Activated CD8-positive, alpha-beta memory T cell treated with anti-CD3 and anti-CD28 coated beads for 24 hours (primary cell): ENCODE results near the gene GALNT2.

Source experiments
- DNase-seq: peaks from one replicate; pipeline ENCODE4 v3.0.0-alpha.2; 2020

Gene GALNT2

DNA sequence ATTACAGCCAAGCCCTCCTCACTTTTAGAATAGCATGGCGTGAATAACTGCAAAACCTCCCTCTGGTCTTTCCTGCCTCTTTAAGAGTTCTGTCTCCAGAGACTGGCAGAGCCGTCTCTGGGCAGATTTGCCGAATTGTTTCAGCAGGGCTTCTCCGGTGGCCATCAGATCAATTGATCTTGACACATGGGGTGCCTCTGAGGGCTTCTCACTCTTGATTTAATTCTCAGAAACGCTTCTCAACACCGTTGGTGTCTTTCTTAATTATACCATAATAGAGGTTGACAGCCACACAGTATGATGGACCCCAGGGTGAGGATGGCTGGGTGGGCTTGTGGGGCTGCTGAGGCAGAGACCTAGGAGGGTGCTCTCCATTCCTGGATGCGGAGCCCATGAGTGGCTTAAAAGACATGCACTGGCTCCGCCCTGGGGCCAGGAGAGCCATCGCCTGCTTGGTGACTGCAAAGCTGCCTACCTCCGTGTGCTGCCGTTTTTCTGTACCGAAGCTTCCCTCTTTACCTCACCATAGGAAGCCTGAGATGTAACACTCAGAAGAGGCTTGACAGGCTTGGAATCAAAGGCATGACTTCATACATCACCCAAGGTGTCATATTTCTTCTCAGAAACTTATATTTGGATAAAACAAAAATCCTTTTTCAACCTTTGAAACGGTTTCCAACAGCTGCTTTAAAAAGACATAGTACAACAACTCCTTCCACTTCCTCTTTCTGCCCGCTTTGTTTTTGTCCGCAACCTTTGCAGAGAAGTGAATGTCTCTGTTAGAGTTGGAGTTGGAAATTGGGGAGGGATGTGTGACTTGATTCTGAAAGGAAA lies 82.9 kb downstream of the GALNT2 start:
- no peak for DNase-seq

DNA sequence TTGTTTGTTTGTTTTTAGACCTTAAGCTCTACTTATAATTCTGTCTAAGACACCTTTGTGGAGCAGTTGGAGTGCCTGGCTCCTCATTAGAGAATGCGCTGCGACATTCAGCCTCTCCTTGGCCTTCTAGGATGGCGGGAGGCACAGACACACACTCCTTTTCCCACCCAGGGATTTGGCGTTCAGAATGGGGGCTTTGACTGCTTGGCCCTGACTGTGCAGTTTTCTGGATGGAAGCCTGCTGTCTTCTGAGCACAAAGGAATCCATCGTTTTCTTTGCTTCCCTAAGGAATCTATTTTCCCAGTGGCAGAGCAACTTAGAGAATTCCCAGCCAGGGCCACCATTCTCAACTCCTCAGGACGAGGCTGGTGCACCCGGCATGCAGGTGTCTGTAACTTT lies 83.6 kb downstream of the GALNT2 start:
- no peak for DNase-seq

DNA sequence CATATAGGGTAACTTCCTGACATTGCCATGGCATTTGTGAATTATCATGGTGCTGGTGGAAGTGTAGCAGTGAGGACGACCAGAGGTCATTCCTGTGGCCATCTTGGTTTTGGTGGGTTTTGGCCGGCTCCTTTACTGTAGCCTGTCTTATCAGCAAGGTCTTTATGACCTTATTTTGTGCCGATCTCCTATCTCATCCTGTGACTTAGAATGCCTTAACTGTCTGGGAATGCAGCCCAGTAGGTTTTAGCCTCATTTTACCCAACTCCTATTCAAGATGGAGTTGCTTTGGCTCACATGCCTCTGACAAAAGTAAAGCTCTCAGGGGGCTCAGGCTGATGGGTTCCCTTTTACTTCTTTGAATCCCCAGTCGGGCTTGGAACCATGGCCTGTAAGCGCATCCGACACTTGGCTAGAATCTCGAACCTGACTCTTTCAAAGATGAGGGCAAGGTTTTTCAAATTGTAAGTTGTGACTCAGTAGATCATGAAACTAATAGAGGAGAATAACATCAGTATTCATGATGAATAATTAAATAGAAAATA lies 85.0 kb downstream of the GALNT2 start:
- no peak for DNase-seq

DNA sequence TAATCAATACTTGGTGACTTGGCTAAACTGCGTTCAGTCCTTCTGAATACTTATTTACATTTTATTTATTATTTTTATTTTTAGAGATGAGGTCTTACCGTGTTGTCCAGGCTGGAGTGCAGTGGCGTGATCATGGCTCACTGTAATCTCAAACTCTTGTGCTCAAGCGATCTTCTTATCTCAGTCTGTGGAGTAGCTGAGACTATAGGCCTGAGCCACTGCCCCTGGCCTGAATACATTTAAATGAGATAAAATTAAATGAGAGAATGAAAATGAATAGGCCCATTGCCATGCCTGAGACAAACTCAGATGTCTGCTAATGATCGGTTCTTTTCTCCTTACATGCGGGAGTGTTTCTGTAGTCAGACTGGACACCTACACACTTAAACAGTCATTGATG lies 86.0 kb downstream of the GALNT2 start:
- no peak for DNase-seq

DNA sequence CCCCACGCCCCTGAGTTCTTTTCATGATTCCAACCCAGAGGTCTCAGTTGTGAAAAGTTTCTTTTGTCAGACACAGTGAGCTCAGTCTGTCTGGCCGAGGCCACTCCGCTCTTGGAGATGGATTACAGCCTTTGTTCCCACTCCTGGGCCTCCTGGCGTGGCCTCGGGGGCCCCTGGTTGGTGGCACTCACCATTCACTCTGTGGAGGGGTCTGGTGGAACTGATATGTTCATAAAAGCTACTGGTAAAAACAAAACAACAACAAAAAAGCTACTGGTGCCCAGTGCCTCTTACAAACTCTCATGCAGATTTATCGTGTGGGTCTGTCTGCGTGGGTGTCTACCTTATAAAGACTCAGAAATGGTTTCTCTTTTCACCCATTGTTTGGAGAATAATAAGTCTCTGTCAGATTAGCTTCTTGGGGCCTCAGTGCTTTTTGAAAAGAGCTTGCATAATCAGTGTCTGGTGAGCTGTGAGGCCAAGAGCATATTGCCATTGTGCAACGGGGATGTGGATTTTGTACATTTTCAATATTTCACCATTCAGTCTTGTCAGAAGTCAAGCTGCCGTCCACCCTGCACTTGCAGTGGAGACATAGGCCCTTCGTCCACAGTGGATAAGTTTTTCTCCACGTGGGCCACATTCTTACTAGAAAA lies 86.7 kb downstream of the GALNT2 start:
- DNase-seq, result no peak

DNA sequence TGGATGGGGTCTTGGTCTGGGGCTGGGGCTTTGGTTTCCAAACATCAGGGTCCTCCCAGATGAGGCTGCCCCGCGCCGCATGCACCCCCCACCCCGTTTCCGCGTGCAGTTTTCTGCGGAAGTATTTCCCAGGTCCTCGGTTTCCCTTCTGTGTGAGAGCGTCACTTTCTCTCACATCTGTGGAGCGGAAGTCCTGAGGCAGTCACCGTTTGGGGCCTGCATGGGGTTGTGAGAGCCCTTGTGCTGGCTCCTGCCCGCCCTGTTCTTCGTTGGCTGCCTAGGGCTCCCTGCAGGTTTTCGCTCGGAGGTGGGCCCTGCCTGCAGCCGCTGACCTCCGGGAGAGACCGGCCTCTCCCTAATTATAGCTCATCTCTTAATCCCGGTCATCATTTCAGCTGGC lies 88.0 kb downstream of the GALNT2 start:
- DNase-seq, result no peak

DNA sequence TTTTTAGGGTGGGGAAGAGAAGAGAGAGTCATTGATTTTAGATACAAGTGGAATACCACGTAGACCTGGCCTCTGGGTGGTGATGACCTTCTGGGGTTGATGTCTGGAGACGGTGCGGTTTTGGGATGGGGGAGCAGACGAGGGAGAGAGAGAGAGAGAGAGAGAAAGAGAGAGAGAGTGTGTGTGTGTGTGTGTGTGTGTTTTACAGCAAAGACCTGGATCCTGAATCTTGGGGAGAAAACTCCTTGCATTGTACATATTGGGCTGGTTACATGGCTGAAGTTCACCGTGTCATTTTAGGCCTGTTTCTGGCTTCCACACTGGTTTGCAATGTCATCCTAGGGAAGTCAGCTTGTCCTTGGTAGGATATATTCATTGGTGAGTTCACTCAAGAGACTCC lies 89.0 kb downstream of the GALNT2 start:
- no peak for DNase-seq

DNA sequence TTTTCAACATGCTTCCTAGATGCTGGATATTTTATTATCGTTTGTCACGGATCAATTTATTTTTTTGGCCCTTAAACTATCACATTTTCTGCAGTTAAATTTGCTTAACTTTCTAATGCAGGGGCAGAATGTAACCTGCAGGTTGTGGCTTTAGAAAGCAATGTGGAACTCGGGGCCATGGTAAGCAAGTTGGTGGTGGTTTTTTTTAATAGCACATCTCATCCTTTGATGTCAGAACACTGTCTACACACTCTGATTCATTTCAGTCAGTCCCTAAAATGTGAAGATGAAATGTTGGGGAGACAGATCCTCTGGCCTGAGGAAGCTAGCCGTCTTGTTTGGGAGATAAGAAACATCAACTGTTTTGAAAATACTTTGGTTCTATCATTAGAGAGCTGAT lies 89.5 kb downstream of the GALNT2 start:
- DNase-seq, result no peak

DNA sequence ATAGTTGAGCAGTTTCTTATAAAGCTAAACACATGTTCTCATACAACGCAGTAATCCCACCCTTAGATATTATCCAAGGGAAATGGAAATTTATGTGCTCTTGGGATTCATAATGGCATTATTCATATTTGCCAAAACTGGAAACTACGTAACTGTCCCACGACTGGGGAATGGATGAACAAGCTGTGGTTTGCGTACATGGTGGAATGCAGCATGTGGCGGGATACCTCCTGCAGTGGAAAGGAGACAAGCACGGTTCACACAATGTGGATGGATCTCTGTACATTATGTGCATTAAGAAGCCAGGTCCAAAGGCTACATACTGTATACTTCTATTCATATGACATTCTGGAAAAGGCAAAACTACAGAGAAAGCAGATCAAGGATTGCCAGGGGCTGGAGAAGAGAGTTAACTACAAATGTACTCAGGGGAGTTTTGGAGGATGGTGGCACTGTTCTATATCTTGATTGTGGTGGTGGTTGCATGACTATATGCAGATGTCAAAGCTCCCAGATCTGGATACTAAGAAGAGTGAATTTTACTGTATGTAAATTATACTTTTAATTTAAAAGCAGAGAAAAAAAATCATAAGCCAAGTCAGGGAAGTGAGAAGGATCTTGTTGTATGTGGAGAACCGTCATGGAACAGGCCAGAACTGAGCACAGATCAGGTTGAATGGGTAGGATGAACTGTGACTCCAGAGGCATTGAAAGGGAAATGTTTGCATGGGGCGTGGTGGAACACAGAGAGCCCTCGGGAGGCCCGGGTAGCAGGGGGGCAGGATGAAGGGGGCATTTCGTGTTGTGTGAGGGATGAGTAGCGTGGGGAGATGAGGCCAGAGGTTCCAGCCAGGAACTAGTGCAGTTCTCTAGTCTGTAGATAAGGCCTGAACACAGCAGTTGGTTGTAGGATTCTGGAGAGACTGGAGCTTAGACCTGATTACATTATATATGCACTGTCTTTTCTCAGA lies 90.7 kb downstream of the GALNT2 start:
- no peak for DNase-seq

DNA sequence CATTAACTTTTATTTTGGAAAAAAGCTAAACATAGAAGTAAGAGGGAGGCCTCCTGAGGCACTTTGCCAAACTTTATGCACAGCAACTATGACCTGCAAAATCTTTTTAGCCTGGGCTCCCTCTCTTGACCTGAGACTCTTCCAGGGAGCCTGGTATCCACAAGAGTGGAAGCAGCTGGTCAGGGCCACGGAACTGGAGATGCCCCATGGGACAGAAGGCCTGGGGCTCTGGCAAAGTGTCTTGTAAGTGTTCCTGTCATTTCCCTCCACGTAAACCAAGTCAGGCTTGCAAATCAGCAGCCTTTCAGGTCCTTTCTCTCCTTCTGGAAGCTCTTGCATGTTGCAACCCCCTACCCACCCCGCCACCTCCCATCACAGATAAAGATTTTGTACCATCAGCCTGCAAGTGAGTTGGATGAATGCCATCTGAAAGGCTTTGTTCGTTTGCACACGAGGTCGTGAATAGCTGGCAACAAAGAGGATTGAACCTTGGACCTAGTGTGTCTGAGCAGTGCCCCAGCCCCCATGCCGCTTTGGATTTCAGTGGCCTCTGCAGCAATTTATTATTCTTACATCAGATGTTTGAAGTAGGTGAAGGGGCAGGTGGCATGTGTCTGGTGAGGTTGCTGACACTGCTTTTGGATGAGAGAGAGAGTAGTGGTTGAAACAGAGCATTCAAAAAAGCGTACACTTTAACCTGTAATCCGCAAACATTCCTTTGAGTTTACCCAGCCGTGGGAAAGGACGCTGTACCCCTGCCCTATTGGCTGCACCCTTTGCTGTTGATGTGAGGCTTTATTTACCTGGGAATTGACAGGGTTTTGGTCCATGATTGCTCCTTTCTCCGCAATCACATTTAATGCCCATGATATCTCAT lies 91.6 kb downstream of the GALNT2 start:
- no peak for DNase-seq

DNA sequence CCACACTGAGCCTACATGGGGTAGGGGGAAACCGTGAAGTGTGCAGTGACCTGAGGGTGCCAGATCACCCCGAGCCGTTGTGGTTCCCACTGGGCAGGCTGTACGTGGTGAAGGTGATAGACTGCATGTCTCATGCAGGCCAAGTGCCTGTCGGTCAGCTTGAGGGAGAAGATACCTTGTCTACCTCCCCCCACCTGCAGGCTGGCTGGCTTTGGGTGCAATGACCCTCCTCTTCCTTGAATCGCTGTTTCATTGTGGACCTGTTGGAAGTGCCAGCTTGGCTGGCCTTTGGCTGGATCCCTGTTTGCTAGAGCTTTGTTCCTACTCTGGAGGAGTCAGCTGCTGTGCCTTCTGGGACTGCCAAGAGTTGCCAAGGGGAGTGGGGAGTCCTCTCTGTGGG lies 92.5 kb downstream of the GALNT2 start:
- DNase-seq, result no peak

DNA sequence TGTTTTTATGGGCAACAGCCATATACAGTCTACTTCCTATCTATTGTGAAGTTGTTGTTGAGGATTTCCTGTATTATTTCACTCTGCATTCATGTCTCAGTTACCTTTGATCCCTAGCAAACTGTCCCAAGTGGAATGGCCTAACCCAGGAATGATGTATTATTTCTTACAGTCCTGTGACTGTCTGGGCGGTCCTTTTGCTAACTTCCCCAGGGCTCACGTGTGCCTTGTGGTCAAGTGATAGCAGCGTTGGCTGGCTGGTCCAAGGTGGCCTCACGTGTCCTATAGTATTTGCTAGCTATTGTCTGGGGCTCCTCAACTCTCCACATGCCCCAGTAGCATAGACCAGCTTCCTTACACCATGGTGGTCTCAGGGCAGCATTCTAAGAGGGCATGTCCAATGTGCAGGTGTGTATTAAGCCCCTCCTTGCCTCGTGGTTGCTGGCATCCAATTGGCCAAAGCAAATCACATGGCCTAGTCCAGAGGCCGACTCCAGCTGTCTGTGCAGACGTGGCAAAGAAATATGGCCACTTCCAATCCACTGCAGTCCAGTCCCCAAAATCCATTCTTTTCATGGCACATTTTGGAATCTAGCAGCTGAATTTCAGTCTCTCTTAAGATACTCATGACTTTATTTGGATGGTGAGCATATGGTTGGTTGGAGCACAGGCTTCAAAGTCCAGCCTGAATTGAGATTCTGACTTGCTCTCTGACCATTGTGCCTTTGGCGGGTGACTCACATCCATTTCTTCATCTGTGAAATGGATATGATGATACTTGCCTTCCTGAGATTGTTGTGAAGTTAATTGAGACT lies 94.1 kb downstream of the GALNT2 start:
- peak; percentile 38 for DNase-seq

DNA sequence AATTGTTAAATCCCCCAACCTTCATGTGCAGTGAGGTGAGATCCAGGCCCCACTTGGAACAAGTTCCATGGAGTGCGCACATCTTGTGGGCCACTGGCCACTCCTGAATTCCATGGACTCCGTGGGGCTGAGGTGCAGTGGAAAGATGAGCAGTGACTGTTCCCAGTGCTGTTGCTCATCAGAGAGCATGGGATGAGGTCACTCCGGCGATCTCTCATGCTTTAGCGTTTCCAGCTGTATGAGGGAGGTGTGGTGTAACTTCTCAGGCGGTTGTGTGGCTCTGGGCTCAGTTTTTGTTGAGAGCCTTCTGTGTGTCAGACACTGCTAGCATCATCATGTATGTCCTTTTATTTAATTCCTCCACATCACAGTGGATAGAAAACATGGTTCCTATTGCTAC lies 96.2 kb downstream of the GALNT2 start:
- DNase-seq, result peak; percentile 17

DNA sequence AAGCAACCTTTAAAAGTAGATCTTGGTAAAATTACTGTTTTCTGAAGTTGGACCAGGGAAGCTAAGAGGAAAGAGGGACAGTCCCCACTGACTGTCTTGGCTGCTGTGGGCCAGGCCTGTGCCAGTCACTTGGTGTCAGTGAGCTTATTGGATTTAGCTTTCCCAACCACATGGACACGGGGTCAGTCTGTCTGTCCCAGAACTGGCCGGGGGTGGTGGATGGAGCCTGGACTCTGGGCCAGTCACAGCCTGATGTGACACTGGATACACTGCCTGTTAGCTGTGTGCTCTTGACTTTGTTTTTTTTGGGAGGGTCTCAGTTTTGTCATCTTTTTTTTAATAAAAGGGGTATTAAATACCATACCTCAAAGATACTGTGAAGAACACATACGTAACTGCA lies 96.7 kb downstream of the GALNT2 start:
- DNase-seq, result peak; percentile 49

DNA sequence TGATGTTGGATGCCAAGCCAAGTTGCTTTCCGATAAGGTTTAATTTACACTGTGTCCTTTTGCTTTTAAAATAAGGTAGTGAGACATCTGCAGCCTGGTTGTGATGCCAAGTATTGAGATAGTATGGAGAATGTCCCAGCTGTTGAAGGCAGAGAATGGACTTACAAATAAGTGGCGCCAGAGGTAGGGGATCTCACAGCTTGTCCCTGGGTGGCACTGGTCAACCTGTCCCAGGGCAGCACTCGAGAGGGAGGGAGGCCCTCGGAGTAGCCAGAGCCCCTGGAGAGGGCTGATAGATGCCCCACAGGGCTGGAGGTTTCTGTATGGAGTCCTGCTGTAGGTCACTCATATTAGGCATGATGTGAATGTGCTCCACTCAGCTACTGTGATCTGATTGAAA lies 98.5 kb downstream of the GALNT2 start:
- DNase-seq, result peak; percentile 52

DNA sequence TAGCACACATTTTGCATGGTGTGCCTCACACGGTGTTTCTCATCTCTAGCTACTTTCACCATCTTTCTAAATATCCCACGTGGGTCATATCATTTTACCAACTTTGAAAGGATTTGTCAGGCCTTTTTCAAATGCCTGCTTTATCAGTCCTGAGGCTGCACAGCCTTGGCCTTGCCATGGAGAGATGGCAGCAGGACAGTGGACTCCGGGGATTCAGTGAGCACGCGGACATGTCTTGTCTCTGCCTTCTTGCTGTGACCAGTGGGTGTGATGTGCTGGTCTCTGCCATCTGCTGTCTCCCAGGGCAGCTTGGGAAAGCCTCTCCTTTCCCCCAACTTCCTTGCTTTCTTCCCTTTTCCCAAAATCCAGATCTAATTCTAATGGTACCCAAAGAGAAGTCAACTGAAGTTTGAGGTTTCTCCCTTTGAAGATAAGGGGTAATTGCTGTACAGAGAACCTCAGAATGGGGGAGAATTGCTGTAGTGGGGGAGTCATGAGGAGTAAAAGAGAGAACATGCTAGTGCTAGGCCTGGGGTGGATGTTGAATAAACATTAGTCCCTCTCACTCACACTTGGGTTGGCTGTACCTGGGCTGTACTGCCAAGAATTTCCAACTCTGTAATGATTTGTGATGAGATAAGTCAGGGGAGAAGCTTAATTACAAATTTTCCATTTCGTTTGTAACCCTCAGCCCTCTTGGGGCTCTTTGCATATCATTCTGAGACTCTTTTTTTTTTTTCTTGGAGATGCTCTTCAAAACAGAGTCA lies 99.5 kb downstream of the GALNT2 start:
- no peak for DNase-seq

DNA sequence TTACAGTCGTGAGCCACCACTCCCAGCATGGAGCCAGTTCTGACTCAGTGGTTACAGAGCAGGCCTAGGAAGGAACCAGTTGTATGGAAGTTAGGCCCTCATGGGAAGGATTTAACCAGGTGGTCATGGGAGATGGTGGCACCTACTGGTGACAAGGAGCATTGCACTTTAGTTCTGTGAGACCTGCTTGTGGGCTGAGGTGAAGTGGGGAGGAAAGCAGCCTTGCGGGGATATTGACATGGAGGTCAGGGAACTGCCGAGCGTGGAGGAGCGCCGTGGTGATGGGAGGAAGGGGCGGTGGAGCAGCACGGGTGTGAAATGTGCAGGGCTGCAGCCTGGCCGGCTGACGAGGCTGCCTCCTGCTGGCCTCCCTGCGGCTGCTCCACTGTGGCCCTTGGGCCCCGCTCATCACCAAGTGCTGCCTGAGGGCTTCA lies 100.4 kb downstream of the GALNT2 start:
- peak; percentile 74 for DNase-seq

DNA sequence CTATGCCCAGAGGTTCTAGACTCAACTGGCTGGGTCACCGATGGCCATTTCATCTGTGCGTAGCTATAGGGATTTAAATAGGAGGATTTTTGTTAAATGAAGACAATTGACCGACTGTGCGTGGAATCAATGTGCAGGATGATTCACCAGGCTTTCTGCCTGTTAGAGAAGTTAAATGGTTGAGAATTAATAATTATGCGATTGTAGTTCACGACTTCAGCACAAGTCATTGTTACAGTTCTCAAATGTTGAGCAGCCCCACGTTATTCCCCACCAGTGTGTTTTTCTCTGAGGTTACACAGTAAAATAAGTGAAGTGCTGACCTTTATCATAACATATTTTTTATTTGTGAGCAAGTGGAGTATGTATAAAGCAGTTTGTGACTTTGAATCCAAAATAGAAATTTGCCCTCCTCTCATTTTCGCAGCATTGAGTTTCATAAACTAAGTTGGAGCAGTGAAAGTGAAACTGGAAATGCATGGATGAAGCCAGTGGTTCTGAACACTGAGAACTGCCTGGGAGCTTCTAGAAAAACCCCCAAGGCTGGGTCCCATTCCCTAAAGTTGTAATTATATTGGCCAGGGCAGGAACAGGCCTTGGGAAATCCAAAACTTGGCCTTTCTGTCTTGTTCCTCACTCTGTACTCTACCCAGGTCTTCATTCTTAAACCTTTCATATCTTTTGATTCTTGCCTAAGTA lies 102.6 kb downstream of the GALNT2 start:
- peak; percentile 33 for DNase-seq

DNA sequence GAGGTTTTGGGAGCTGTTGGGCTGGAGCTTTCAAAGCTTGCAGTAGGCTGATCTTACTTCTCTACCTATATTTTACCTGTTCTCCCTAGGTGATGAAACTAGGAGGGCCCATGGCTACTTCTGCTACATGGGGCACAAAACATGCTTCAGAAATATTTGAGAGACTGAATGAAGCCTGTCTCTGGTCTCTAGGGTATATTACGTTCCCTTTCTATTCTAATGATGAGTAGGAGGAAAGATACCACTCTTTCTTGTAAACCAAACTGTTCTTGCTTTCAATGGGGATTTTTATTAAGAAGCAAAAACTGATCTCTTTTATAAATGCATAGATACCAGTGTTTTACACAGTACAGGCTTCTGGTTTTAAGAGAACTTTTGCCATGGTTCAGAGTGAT lies 103.1 kb downstream of the GALNT2 start:
- no peak for DNase-seq

DNA sequence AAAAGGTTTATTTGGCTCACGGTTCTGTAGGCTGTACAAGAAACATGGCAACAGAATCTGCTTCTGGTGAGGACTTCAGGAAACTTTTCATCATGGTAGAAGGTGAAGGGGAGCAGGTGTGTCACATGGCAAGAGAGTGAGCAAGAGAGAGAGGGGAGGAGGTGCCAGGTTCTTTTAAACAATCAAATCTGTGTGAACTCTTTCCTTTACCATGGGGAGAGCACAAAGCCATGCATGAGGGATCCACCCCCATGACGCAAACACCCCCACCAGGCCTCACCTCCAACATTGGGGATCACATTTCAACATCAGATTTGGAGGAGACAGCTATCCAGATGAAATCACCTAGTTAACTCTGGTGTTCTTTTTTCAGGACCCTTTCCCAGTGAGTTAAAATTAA lies 103.6 kb downstream of the GALNT2 start:
- DNase-seq, result peak; percentile 47
